Activated CD4-positive, alpha-beta T cell treated with anti-CD3 and anti-CD28 coated beads for 24 hours (primary cell): ENCODE measurements around the gene VANGL1.

Experiments
- DNase-seq, 2 donors: peaks; one replicate each; pipeline ENCODE4 v3.0.0-alpha.2; 2020; ENCODE audit warnings: low read depth in 2 of 2

VANGL1 gene

GRCh38 chr1:115669002-115669673 is 27.4 kb downstream of the VANGL1 start:
- no peak for DNase-seq

- no peak for DNase-seq
These were observed 28.1 kb downstream of the VANGL1 start for GRCh38 chr1:115669886-115670285.

- DNase-seq = no peak
These were observed 28.9 kb downstream of the VANGL1 start for GRCh38 chr1:115670476-115671175.

GRCh38 chr1:115671176-115671934 is 29.6 kb downstream of the VANGL1 start:
- DNase-seq = no peak

DNA sequence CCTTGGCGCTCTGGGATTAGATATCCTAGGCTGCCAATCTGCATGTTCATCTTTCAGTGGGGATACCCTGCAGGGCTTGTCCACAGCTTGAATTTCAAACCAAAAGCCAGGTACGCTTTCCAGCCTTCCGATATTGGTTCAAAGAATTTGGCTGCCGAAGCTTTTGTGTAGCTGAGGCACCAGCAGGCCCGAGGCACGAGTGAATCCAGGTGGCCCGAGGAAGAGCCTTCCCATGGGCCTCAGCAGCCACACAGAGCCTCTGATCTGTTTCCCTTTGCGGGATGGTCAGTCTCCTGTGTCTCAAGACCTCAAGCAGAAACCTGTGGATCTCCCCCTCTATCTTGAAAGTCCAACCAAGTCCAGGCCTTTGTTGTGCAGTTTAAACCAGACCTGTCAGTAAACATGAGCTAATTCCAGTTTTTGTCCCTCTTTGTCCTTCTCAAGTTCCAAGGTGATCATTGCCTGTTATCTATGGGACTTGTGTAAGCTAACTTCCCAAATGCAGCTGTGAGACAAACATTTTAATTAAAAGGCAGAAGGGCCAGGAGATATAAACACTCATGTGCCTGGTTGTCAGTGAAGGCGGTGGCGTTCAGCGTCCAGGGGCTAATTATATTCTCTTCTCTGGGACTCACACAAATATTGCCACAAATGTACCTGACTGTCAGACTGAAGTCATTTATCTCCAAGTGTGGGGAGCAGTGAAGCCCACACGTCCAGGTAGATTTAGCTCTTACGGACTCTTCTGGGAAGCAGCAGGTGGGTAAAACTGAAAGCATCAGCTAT is 30.6 kb downstream of the VANGL1 start:
- DNase-seq = no peak

- DNase-seq = no peak
These were observed 34.9 kb downstream of the VANGL1 start for GRCh38 chr1:115676498-115677181.

GRCh38 chr1:115677182-115677555 is 35.4 kb downstream of the VANGL1 start:
- no peak for DNase-seq

DNA sequence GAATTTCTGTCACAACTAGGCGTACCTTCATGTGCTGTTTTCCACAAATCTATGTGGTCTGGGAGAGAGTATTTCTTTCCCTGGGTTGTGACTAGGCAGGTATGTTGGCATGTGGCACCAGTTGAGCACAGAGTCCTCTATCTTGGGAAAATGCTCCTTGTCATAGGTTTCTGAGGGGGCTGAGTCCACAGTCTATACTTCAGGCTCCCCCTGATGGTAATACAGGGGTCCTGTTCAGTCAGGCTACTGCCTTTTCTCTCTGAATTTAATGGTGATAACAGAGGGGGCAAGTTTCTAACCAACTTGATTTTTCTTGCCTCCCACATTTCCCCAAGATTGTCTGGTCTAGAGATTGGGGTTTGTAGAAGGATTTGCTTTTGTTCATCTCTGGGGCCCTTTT is 35.8 kb downstream of the VANGL1 start:
- DNase-seq = no peak

GRCh38 chr1:115678141-115678540 is 36.4 kb downstream of the VANGL1 start:
- no peak for DNase-seq

DNA sequence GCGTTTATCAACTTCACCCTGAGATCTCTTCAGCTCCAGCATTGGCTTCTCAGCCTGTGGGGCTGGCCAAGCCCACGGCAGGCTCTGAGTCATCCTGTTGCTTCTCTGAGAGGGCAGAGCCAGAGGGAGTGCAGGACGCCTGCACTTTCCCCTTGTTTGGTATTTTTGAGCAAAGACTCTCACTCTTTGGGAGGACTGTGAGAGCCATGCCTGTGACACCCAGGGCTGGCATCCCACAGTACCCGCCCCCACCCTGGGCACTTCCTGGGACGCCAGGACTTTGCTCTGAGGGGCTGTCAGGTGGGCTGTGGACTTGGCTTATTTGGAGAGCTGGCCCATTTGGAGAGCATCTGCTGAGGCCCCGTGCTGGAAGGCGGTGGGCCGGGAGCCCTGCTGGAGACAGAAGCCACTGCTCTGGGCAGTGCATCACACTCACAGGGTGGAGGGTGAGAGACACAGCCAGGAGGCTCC is 37.4 kb downstream of the VANGL1 start:
- DNase-seq = no peak

GRCh38 chr1:115680730-115681111 is 39.0 kb downstream of the VANGL1 start:
- DNase-seq = no peak

DNA sequence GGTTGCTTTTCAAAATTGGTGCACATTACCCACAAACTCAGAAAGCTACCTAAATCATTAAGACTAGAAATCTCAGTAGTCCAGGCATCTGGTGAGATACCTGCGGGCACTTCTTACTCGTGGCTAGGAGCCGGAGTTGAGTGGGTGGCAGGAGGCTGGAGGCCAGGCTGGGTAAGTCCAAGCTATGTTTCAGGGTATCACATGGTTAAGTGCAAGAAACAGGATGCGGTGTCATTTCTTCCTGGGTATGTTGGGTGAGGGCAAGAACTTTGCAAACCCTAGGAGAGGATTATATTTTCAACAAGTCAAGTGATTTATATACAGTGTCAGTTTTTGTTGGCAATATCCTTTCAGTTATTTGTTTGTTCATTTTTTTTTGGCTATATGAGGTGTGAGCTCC is 41.0 kb downstream of the VANGL1 start:
- DNase-seq = no peak

DNA sequence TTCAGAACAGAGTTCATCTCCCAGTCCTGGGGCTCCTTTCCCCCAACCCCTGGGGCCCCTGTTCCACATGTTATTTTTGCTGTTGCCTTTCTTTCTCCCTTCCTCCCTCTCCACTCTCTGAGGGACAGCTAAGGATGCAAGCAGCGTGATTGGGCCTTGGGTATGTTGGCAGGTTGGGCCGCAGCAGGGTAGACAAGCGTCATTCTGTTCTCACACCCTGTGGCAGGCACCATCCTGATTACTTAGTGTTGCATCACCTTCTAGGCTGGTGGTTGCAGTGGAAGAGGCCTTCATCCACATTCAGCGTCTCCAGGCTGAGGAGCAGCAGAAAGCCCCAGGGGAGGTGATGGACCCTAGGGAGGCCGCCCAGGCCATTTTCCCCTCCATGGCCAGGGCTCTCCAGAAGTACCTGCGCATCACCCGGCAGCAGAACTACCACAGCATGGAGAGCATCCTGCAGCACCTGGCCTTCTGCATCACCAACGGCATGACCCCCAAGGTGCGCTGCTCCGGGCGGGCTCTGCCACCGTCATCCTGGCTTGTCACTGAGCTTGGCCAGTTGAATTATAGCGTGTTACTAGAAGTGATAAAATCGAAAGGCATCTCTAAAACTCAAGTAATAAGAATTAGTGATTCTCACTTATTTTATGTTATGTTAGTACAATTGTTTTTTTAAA is 43.4 kb downstream of the VANGL1 start:
- DNase-seq = no peak

GRCh38 chr1:115687744-115688143 is 46.0 kb downstream of the VANGL1 start:
- no peak for DNase-seq

DNA sequence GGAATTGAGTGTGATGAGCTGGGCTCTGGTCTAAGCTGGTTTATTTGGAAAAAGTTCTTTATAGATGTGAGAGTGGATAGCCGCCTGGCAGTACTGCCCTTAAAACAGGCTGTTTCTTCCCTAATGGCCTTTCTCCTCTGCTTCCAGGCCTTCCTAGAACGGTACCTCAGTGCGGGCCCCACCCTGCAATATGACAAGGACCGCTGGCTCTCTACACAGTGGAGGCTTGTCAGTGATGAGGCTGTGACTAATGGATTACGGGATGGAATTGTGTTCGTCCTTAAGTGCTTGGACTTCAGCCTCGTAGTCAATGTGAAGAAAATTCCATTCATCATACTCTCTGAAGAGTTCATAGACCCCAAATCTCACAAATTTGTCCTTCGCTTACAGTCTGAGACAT is 49.2 kb downstream of the VANGL1 start:
- DNase-seq = no peak

- no peak for DNase-seq
These were observed 50.5 kb downstream of the VANGL1 start for GRCh38 chr1:115692224-115692623.

DNA sequence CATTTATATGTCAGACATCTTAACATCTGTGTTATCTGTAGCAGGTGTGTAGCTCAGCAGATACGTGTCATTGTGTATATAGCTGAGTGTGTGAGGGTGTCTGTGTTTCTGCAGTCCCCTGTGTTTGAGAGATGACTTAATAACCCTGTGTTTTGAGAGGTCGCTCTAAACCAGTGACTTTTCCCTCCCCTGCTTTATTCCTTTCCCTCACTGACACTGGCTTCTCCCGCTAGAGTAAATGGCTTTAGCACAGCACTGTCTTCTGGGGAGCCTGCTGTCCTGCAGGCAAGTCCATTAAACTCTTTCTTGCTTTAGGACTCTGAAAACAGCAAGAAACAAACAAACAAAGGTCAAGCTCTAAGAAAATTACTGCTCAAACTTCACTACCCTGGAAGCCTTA is 53.0 kb downstream of the VANGL1 start:
- no peak for DNase-seq

DNA sequence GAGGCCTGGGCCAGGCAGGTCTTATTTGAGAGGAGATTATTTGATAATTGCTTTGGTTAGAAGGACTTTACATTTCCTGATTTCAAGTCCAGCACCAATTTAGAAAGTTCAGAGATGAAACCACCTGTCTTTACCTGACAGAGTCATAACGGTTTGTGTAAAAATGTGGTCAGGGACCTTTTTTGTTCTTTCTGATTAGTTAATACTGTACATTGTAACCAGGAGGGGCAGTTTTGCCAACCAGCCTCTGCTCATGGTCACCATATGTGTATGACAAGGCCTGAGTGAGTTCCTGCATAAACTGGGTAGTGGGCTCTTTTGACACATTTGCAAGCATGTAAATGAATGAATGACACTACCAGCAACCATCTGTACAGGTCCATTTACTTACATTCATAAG is 55.8 kb downstream of the VANGL1 start:
- no peak for DNase-seq

DNA sequence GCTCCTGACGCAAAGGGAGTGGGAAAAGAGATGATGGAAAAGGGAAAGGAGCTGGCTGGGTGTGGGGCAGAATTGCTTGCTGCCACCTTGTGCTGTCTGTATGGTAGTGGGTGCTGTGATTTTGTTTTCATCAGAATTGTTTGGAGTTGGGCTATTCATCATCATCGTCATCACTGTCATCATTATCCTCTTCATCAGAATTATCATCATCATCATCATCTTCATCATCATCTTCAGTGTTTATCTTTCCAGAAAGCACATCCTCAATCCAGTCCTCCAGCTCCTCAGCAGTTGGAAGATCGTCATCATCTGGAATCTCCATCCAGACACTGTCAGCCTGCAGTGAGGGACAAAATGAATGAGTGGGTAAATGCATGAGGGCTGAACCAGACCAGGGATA is 59.3 kb downstream of the VANGL1 start:
- DNase-seq = no peak

- no peak for DNase-seq
These were observed 61.2 kb downstream of the VANGL1 start for GRCh38 chr1:115702959-115703358.
